NT2/D1 (cell line): Measurements from ENCODE around the gene GABARAPL1.

Experiments
- SUZ12 ChIP-seq: IDR thresholded peaks from 2 replicates; pipeline ENCODE4 v1.6.1; 2011; ENCODE audit not compliant: insufficient read length, insufficient read depth; ENCODE audit errors: extremely low read depth
- YY1 ChIP-seq: IDR thresholded peaks from 2 replicates; pipeline ENCODE4 v1.6.1; 2011; ENCODE audit not compliant: insufficient read length, insufficient read depth

- TF ChIP-seq SUZ12 (no peak), YY1 (no peak)
These were observed 34.9 kb downstream of the GABARAPL1 start for GRCh38 chr12:10247436-10248058.
